Activated T-cell treated with anti-CD3 and anti-CD28 coated beads for 1 hour (primary cell): ENCODE data around the gene SLC2A10.

Experiments
- DNase-seq: peaks from one replicate; pipeline ENCODE4 v3.0.0-alpha.2; 2020; ENCODE audit warnings: low read depth

Gene SLC2A10

GRCh38 chr20:46770330-46771194, 61.1 kb downstream of the SLC2A10 start:
- no peak for DNase-seq

DNA sequence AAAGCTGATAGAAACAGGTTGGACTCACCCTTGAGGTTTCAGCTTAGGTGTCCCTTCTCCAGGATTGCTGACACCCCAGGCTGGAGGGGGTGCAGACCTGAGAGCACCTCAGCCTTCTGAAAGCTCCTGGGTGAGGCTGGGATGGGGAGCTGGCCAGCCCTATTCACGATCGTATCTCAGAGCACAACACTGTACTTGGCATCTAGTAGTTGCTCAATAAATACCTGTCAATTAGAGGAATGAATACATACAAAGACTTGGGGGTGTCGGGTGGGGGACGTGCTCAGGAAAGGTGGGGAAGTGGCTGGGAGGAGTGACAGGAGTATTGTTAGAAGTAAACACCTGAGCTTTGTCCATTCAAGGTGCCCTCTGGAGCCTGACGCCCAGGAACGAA, 61.7 kb downstream of the SLC2A10 start:
- DNase-seq: no peak

DNA sequence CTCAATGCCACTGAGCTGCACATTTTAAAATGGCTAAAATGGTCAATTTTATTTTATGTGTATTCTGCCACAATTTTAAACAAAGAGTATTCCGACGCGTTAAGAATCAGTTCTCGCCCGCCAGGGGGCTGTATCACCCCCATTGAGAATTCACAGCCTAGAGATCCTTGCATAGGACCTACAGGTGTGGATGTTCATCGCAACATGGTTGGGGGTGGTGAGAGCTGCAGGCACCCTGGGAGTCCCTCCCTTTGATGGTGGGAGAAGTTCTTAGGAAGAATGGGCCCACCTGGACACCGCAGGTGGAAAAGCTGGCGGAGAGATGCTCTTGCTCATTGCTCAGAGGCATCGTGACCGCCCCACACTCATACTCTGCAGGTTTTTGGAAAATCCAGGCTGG, 63.5 kb downstream of the SLC2A10 start:
- no peak for DNase-seq

GRCh38 chr20:46773680-46774079, 64.2 kb downstream of the SLC2A10 start:
- DNase-seq: no peak

DNA sequence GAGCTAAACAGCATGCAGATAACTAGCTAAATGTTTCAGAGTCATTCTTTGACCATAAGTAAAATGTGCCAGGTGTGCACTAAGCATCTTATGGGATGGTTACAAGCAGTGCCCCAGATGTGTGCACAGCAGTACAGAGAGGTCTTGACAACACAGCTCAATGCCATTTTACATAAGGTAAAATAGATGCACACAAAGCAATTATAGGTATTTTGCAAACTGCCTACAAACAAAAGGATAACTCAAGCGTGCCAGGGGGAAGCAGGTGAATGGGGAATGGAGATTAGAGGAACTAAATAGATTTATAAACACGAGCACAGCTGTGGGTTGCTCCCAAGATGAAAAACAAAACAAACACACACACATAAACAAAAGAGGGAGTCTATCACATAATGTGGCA, 64.8 kb downstream of the SLC2A10 start:
- DNase-seq: no peak

DNA sequence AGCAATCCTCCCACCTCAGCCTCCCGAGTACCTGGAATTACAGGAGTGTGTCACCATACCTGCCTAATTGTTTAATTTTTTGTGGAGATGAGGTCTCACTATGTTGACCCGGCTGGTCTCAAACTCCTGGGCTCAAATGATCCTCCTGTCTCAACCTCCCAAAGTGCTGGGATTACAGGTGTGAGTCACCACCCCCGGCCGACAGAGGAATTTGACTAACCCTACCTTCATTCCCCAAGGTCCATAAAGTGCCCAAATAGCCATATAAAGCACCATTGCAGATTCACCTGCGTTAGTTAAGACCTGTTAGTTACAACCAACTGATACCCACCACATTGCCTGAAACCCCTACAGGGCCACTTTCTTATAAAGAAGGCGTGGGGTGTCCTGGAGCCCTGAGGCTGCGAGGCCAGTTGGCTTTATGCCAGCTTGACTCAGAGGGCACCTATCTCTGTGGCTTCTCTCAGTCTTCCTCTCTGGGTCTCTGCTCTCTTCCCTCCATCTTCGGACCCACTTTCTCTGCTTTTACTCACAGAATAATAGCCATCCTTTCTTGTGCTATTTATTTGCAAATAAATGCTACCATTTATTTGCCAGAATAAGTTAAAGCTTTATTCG, 65.6 kb downstream of the SLC2A10 start:
- DNase-seq: no peak

DNA sequence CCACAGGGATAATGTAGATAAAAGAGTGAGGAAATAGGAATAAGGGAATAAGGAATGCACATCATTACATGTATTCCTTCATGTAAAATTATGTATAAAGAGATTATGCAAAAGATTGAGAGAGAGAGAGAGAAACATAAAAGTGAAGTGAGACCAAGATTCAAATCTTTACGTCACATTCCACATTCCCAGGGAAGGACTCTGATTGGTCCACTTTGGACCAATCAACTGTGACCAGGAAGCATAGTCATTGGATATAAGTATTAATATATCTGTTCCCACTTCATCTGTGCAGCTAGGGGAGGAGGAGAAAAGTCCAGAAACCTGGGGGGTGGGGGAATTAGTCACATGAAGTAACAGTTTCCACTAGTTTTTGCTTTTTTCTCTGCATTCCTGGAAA, 66.4 kb downstream of the SLC2A10 start:
- no peak for DNase-seq

- no peak for DNase-seq
Observed at GRCh38 chr20:46777331-46777730, 67.9 kb downstream of the SLC2A10 start.

- no peak for DNase-seq
Observed at GRCh38 chr20:46779831-46780230, 70.4 kb downstream of the SLC2A10 start.

DNA sequence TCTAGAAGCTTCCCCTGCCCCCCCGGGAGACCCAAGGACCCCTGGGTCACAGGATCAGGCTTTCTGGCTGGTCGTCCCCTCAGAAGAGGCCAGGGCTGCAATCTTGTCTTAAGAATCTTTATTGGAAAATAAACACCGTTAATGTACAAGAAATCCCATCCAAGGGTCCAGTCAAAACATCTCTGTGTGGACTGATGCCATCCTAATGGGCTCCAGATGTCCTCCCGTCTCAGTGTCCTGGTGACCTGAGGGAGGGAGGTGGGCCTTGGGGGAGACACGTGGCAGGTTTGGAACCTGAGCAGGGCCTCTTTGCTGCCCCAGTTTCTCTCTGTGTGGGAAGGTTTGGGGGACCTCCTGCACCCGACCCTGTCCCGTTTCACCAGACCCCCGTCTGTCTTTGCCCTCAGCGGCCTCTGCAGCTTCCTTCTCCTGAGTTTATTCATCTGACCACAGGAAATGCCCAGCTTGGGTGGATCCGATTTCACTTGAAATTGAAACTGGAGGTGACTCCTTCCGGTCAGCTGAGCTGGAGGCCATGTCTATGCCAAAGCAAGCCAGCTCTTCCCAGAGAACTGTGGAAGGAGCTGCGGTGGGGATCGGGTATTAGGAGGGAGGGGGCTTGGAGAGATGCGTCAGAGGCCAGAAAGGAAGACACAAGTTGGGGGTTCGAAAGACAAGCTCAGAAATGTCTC, 75.1 kb downstream of the SLC2A10 start:
- DNase-seq: no peak
